ENCODE results near the gene LYRM9. TPM values are rescaled to one million over a fixed set of nuclear protein-coding genes. Genes with fewer than 3 reads are reported as not detected.

Gene LYRM9
- total RNA-seq, 1 donor from 2014 or later: 5.2 TPM

GRCh38 chr17:27921599-27921998 is 28.4 kb upstream of the LYRM9 start:
- no peak for DNase-seq (ENCODE audit: low spot score)
- H3K4me1 Mint-ChIP-seq (ENCODE audit: low read depth): no peaks in the 10 kb centered on the region
- no peak overlapping the region for H3K27ac Mint-ChIP-seq (ENCODE audit: unreplicated experiment)
- peaks cover 11% of the 10 kb centered on the region for H3K27me3 Mint-ChIP-seq (ENCODE audit: low read depth)
- H3K4me3 Mint-ChIP-seq (ENCODE audit: unreplicated experiment): no peak overlapping the region
- no peak for TF ChIP-seq CTCF (IDR thresholded peaks at IDR 0.05)
- H3K36me3 Mint-ChIP-seq (ENCODE audit: low read depth): no peaks in the 10 kb centered on the region
- H3K9me3 Mint-ChIP-seq (ENCODE audit: low read depth): no peaks in the 10 kb centered on the region

GRCh38 chr17:27921077-27921476 is 27.9 kb upstream of the LYRM9 start:
- Mint-ChIP-seq H3K27me3 (ENCODE audit: low read depth) (peaks cover 13% of the 10 kb centered on the region), H3K27ac (ENCODE audit: unreplicated experiment) (no peak overlapping the region), H3K4me1 (ENCODE audit: low read depth) (no peaks in the 10 kb centered on the region), H3K36me3 (ENCODE audit: low read depth) (no peaks in the 10 kb centered on the region), H3K9me3 (ENCODE audit: low read depth) (no peaks in the 10 kb centered on the region), H3K4me3 (ENCODE audit: unreplicated experiment) (no peak overlapping the region)
- TF ChIP-seq CTCF (IDR thresholded peaks at IDR 0.05): no peak
- DNase-seq (ENCODE audit: low spot score): no peak

GRCh38 chr17:27920569-27920968 is 27.4 kb upstream of the LYRM9 start:
- Mint-ChIP-seq H3K4me1 (ENCODE audit: low read depth) (no peaks in the 10 kb centered on the region), H3K4me3 (ENCODE audit: unreplicated experiment) (no peak overlapping the region), H3K27me3 (ENCODE audit: low read depth) (peaks cover 15% of the 10 kb centered on the region), H3K9me3 (ENCODE audit: low read depth) (no peaks in the 10 kb centered on the region), H3K36me3 (ENCODE audit: low read depth) (no peaks in the 10 kb centered on the region), H3K27ac (ENCODE audit: unreplicated experiment) (no peak overlapping the region)
- TF ChIP-seq CTCF (IDR thresholded peaks at IDR 0.05): no peak
- no peak for DNase-seq (ENCODE audit: low spot score)

- H3K27me3 Mint-ChIP-seq (ENCODE audit: low read depth): peaks cover 18% of the 10 kb centered on the region
- H3K36me3 Mint-ChIP-seq (ENCODE audit: low read depth): no peaks in the 10 kb centered on the region
- H3K27ac Mint-ChIP-seq (ENCODE audit: unreplicated experiment): no peak overlapping the region
- no peak for TF ChIP-seq CTCF (IDR thresholded peaks at IDR 0.05)
- DNase-seq (ENCODE audit: low spot score): no peak
- H3K9me3 Mint-ChIP-seq (ENCODE audit: low read depth): no peaks in the 10 kb centered on the region
- H3K4me3 Mint-ChIP-seq (ENCODE audit: unreplicated experiment): no peak overlapping the region
- no peaks in the 10 kb centered on the region for H3K4me1 Mint-ChIP-seq (ENCODE audit: low read depth)
Observed at GRCh38 chr17:27919079-27919478, 25.9 kb upstream of the LYRM9 start.

GRCh38 chr17:27918498-27918897 is 25.3 kb upstream of the LYRM9 start:
- TF ChIP-seq CTCF (IDR thresholded peaks at IDR 0.05): no peak
- Mint-ChIP-seq H3K27me3 (ENCODE audit: low read depth) (peaks cover 23% of the 10 kb centered on the region), H3K9me3 (ENCODE audit: low read depth) (no peaks in the 10 kb centered on the region), H3K36me3 (ENCODE audit: low read depth) (no peaks in the 10 kb centered on the region), H3K4me1 (ENCODE audit: low read depth) (no peaks in the 10 kb centered on the region), H3K27ac (ENCODE audit: unreplicated experiment) (no peak overlapping the region), H3K4me3 (ENCODE audit: unreplicated experiment) (no peak overlapping the region)
- DNase-seq (ENCODE audit: low spot score): no peak

Data from chondrocyte (in vitro differentiated cells).